H1 (cell line): ENCODE data around the gene RPN2. TPM values are rescaled to one million over a fixed set of nuclear protein-coding genes. Genes with fewer than 3 reads are reported as not detected.

Experiments used
- CTCF ChIA-PET: fragments of 300-600 bp; sonication (Branson Sonifier 250); formaldehyde crosslinking; loops from one replicate; lab custom pipeline; 2021; ENCODE audit not compliant: partially characterized antibody; lab: Charles Lee
- POLR2A ChIA-PET: fragments of 300-600 bp; sonication (Branson Sonifier 250); formaldehyde crosslinking; loops from one replicate; lab custom pipeline; 2021; ENCODE audit warnings: inconsistent platforms; ENCODE audit not compliant: partially characterized antibody; lab: Charles Lee
- DNase-seq, 2 experiments: peaks; one replicate each; pipeline versions ENCODE4 v3.0.0 to v3.0.0-alpha.2; 2010 to 2022; ENCODE audit warnings: low spot score in 2 of 2, low read depth in 1 of 2, mixed read lengths in 1 of 2
- FAIRE-seq: peaks from 2 replicates; lab custom pipeline; 2011; peaks lifted over from hg19 to GRCh38; lab: Jason Lieb, UNC
- H2AFZ ChIP-seq: 2 replicates; pipeline ENCODE4 v1.8.1; 2012; ENCODE audit warnings: low read length, inconsistent platforms
- H2AK5ac ChIP-seq: 2 replicates; pipeline ENCODE4 v1.6.1; 2013; ENCODE audit warnings: low read depth, low read length
- H2BK120ac ChIP-seq: replicated peaks from 2 replicates; pipeline ENCODE3; 2013; ENCODE audit warnings: low read depth, low read length, inconsistent platforms
- H2BK12ac ChIP-seq: 2 replicates; pipeline ENCODE4 v1.6.1; 2013; ENCODE audit warnings: low read depth, low read length
- H2BK15ac ChIP-seq: 2 replicates; pipeline ENCODE4 v1.6.1; 2013; ENCODE audit warnings: low read length
- H2BK20ac ChIP-seq: 2 replicates; pipeline ENCODE4 v1.6.1; 2013; ENCODE audit warnings: low read length
- H2BK5ac ChIP-seq: 2 replicates; pipeline ENCODE4 v1.6.1; 2013; ENCODE audit warnings: low read depth, low read length
- H3K14ac ChIP-seq: 2 replicates; pipeline ENCODE4 v1.6.1; 2013; ENCODE audit warnings: inconsistent platforms; ENCODE audit not compliant: insufficient read length
- H3K18ac ChIP-seq: 2 replicates; pipeline ENCODE4 v1.6.1; 2013; ENCODE audit warnings: low read length; ENCODE audit errors: extremely low read depth
- H3K23ac ChIP-seq: 2 replicates; pipeline ENCODE4 v1.6.1; 2013; ENCODE audit warnings: inconsistent platforms; ENCODE audit not compliant: insufficient read length
- H3K23me2 ChIP-seq: 2 replicates; pipeline ENCODE4 v1.6.1; 2013; ENCODE audit warnings: low read depth, low read length
- H3K27ac ChIP-seq: 2 replicates; pipeline ENCODE4 v1.6.1; 2011; ENCODE audit warnings: low read depth, low read length, inconsistent platforms
- H3K27me3 ChIP-seq, 4 experiments: replicated peaks in 1 of 4; 1 replicate in 1 of 4; 2 replicates in 3 of 4; pipeline versions ENCODE4 v1.6.1 to v1.8.1; 2011 to 2013; ENCODE audit warnings: low read length in 3 of 4, mild to moderate bottlenecking in 3 of 4, inconsistent platforms in 2 of 4, mixed read lengths in 2 of 4, moderate library complexity in 1 of 4; ENCODE audit not compliant: control insufficient read depth in 3 of 4, insufficient read depth in 3 of 4; ENCODE audit errors: extremely low read depth in 1 of 4
- H3K36me3 ChIP-seq, 4 experiments: 2 replicates each; pipeline versions ENCODE4 v1.6.1 to v1.8.1; 2011 to 2013; ENCODE audit warnings: mild to moderate bottlenecking in 4 of 4, low read length in 3 of 4, moderate library complexity in 2 of 4, control low read depth in 1 of 4, inconsistent platforms in 1 of 4; ENCODE audit not compliant: insufficient read depth in 4 of 4, control insufficient read depth in 2 of 4
- H3K4ac ChIP-seq: replicated peaks from 2 replicates; pipeline ENCODE3; 2013; ENCODE audit warnings: low read length, low read depth, mixed read lengths, inconsistent platforms; ENCODE audit not compliant: insufficient read length
- H3K4me1 ChIP-seq, 4 experiments: replicated peaks in 1 of 4; 1 replicate in 1 of 4; 2 replicates in 3 of 4; pipeline versions ENCODE4 v1.6.1 to v1.8.1; 2011 to 2013; ENCODE audit warnings: low read length in 3 of 4, inconsistent platforms in 2 of 4, mixed read lengths in 1 of 4; ENCODE audit not compliant: insufficient read depth in 4 of 4, control insufficient read depth in 3 of 4
- H3K4me2 ChIP-seq, 2 experiments: 2 replicates each; pipeline versions ENCODE4 v1.6.1 to v1.8.1; 2011 to 2013; ENCODE audit warnings: low read depth in 2 of 2, low read length in 2 of 2, control low read depth in 1 of 2, inconsistent platforms in 1 of 2, mild to moderate bottlenecking in 1 of 2; ENCODE audit not compliant: insufficient read depth in 1 of 2
- H3K4me3 ChIP-seq, 4 experiments: fragments of 200-600, 300-600 bp in 1 of 4; sonication (generic), shearing (Covaris generic), sonication (Bioruptor Twin) in 1 of 4; 2 replicates each; pipeline versions ENCODE4 v1.5.1 to v1.8.1; 2011 to 2016; ENCODE audit warnings: low read length in 4 of 4, low read depth in 3 of 4, control low read depth in 2 of 4, inconsistent platforms in 2 of 4, mild to moderate bottlenecking in 2 of 4, mixed read lengths in 1 of 4, moderate library complexity in 1 of 4; ENCODE audit not compliant: insufficient read depth in 2 of 4; ENCODE audit errors: extremely low read depth in 1 of 4
- H3K56ac ChIP-seq: replicated peaks from 2 replicates; pipeline ENCODE3; 2013; ENCODE audit warnings: low read depth, mild to moderate bottlenecking, mixed read lengths, low read length, inconsistent platforms; ENCODE audit not compliant: insufficient read length
- H3K79me1 ChIP-seq: 2 replicates; pipeline ENCODE4 v1.6.1; 2013; ENCODE audit warnings: low read depth, low read length, control low read depth
- H3K79me2 ChIP-seq, 2 experiments: 2 replicates each; pipeline versions ENCODE4 v1.6.1 to v1.8.1; 2012 to 2013; ENCODE audit warnings: low read length in 2 of 2, mild to moderate bottlenecking in 2 of 2, inconsistent platforms in 1 of 2; ENCODE audit not compliant: insufficient read depth in 2 of 2, control insufficient read depth in 1 of 2
- H3K9ac ChIP-seq, 4 experiments: replicated peaks in 1 of 4; 1 replicate in 1 of 4; 2 replicates in 3 of 4; pipeline versions ENCODE4 v1.6.1 to v1.8.1; 2011 to 2013; ENCODE audit warnings: low read depth in 3 of 4, low read length in 3 of 4, control low read depth in 2 of 4, mild to moderate bottlenecking in 2 of 4, moderate library complexity in 2 of 4, inconsistent platforms in 1 of 4; ENCODE audit errors: extremely low read depth in 1 of 4
- H3K9me3 ChIP-seq, 2 experiments: 2 replicates each; pipeline versions ENCODE4 v1.6.1 to v1.8.1; 2012 to 2013; ENCODE audit warnings: mild to moderate bottlenecking in 2 of 2, moderate library complexity in 2 of 2, control low read depth in 1 of 2, inconsistent platforms in 1 of 2, low read depth in 1 of 2, low read length in 1 of 2, mixed read lengths in 1 of 2; ENCODE audit not compliant: insufficient read depth in 2 of 2
- H4K20me1 ChIP-seq, 2 experiments: replicated peaks in 1 of 2; 2 replicates each; pipeline versions ENCODE3 to v1.8.1; 2011 to 2013; ENCODE audit warnings: inconsistent platforms in 2 of 2, low read length in 2 of 2, mild to moderate bottlenecking in 1 of 2; ENCODE audit not compliant: insufficient read depth in 2 of 2, control insufficient read depth in 1 of 2
- H4K5ac ChIP-seq: 2 replicates; pipeline ENCODE4 v1.6.1; 2013; ENCODE audit warnings: low read length, low read depth, mixed read lengths, inconsistent platforms; ENCODE audit not compliant: insufficient read length
- H4K8ac ChIP-seq: 2 replicates; pipeline ENCODE4 v1.8.0; 2013; ENCODE audit warnings: mild to moderate bottlenecking, moderate library complexity, low read length, inconsistent platforms; ENCODE audit not compliant: insufficient read depth; ENCODE audit errors: extremely low read depth
- H4K91ac ChIP-seq: replicated peaks from 2 replicates; pipeline ENCODE3; 2013; ENCODE audit warnings: low read length, mixed read lengths, inconsistent platforms; ENCODE audit not compliant: insufficient read length
- ATF3 ChIP-seq: IDR thresholded peaks from 2 replicates; pipeline ENCODE4 v1.6.1; 2011; ENCODE audit warnings: low read depth, mild to moderate bottlenecking, low read length; ENCODE audit not compliant: insufficient read depth
- CBX8 ChIP-seq: fragments of 300-800, 300-1000 bp; sonication (generic); IDR thresholded peaks from 2 replicates; pipeline ENCODE4 v1.7.1; 2016; ENCODE audit warnings: low read depth, low read length, borderline replicate concordance
- CTCF ChIP-seq, 3 experiments: IDR thresholded peaks; 1 replicate in 2 of 3; 2 replicates in 1 of 3; pipeline versions ENCODE4 v1.5.1 to v1.6.1; 2011; ENCODE audit warnings: low read length in 3 of 3, mild to moderate bottlenecking in 3 of 3, inconsistent platforms in 2 of 3, low read depth in 1 of 3, moderate library complexity in 1 of 3; ENCODE audit not compliant: insufficient read depth in 1 of 3; ENCODE audit errors: control extremely low read depth in 1 of 3
- FOSL1 ChIP-seq: IDR thresholded peaks from 2 replicates; pipeline ENCODE4 v1.6.1; 2011; ENCODE audit warnings: mild to moderate bottlenecking, low read depth, low read length, moderate library complexity; ENCODE audit not compliant: insufficient read depth
- POLR2A ChIP-seq, 2 experiments: IDR thresholded peaks; 1 replicate in 1 of 2; 2 replicates in 1 of 2; pipeline ENCODE4 v1.6.1; 2011; ENCODE audit warnings: low read depth in 2 of 2, low read length in 2 of 2, mild to moderate bottlenecking in 2 of 2; ENCODE audit errors: control extremely low read depth in 1 of 2
- POU5F1 ChIP-seq: IDR thresholded peaks from 2 replicates; pipeline ENCODE4 v1.6.1; 2011; ENCODE audit warnings: low read depth, mild to moderate bottlenecking, low read length, moderate library complexity
- SP1 ChIP-seq: IDR thresholded peaks from 2 replicates; pipeline ENCODE4 v1.6.1; 2011; ENCODE audit warnings: low read depth, low read length
- WGBS, 2 experiments: shearing (Covaris generic) in 1 of 2; methylation state at CpG; one replicate each; pipeline versions ENCODE4 v1.1.6 to v1.1.7; 2013 to 2015; ENCODE audit warnings: low lambda C conversion rate in 2 of 2, mixed read lengths in 2 of 2, inconsistent platforms in 1 of 2, low coverage in 1 of 2, missing lambda C conversion rate in 1 of 2; ENCODE audit not compliant: insufficient replicate concordance in 2 of 2, insufficient coverage in 1 of 2, insufficient read length in 1 of 2; ENCODE audit errors: extremely low coverage in 1 of 2, missing lambda C conversion rate in 1 of 2; 5-methylcytosine and 5-hydroxymethylcytosine counted together
- polyA plus RNA-seq, 7 experiments: library from polyadenylated mRNA; depleted of rRNA in 3 of 7; stranded (reverse) in 5 of 7; unstranded in 2 of 7; fragments of >200 nt in 5 of 7; fragments of 200-250 nt in 2 of 7; gene quantifications; 1 replicate in 5 of 7; 2 replicates in 1 of 7; 4 replicates in 1 of 7; pipeline versions ENCODE4 v1.2.1 to v1.2.3, GENCODE V29; 2011 to 2013; ENCODE audit warnings: missing spikeins in 2 of 7, mixed read lengths in 2 of 7
- total RNA-seq: library from RNA; stranded (reverse); fragmentation: NEBNext Ultra II Directional; extraction: Animal tissue kit (Norgen Biotek cat#: 25700); gene quantifications from 2 replicates; pipeline ENCODE4 v1.2.1, GENCODE V29; 2021

RPN2 gene
- total and polyA plus RNA-seq, 2 of the 8 experiments (the other 6 are each of a cell fraction or from before 2014, with no cell fraction given), result 236 to 379 TPM

GRCh38 chr20:37193226-37193625 lies 14.1 kb downstream of the RPN2 start:
- Histone ChIP-seq H3K56ac (no peak overlapping the region), H3K27me3 (no peaks in the 10 kb centered on the region), H2BK20ac (no peak overlapping the region), H4K8ac (no peak overlapping the region), H2BK12ac (no peak overlapping the region), H3K9me3 (no peaks in the 10 kb centered on the region), H3K79me1 (peaks cover 17% of the 10 kb centered on the region), H3K4me1 (no peaks in the 10 kb centered on the region), H3K36me3 (peaks cover 0 to 36% (median 4%) of the 10 kb centered on the region in 4 experiments; a peak in 3 of 8 replicates), H3K27ac (no peak overlapping the region), H2BK15ac (no peak overlapping the region), H2BK120ac (no peak overlapping the region), H3K23me2 (no peaks in the 10 kb centered on the region), H2BK5ac (no peak overlapping the region), H2AFZ (no peak overlapping the region), H4K91ac (no peak overlapping the region), H4K20me1 (peaks cover 12 to 26% of the 10 kb centered on the region in 2 experiments), H3K4ac (no peak overlapping the region), H3K18ac (no peak overlapping the region), H4K5ac (no peak overlapping the region), H3K79me2 (peaks cover 18 to 93% of the 10 kb centered on the region in 2 experiments), H3K4me2 (no peak overlapping the region; a peak in 1 of 4 replicates), H2AK5ac (no peak overlapping the region), H3K23ac (no peak overlapping the region), H3K14ac (no peak overlapping the region), H3K9ac (no peak overlapping the region), H3K4me3 (no peak overlapping the region)
- no peak for FAIRE-seq
- no peak for TF ChIP-seq SP1
- TF ChIP-seq ATF3, result no peak
- TF ChIP-seq POU5F1, result no peak
- no peak for TF ChIP-seq POLR2A (IDR thresholded peaks at IDR 0.05; ENCODE audit: control extremely low read depth in 1 of 2, low read depth in 2 of 2, low read length in 2 of 2)
- no peak for TF ChIP-seq CTCF (IDR thresholded peaks at IDR 0.05; ENCODE audit: control extremely low read depth in 1 of 3, insufficient read depth in 1 of 3, low read depth in 1 of 3, low read length in 3 of 3)
- TF ChIP-seq FOSL1, result no peak
- TF ChIP-seq CBX8, result no peak
- CTCF ChIA-PET, result interaction anchor here (0.6 to 2.8 kb wide), 13 partner anchors 9 to 1075 kb away, joined by 3 to 21 read pairs (median 4); partner anchors contain the start of genes MROH8 and RPN2
- WGBS, 2 experiments, result 87% methylated on average over 3 of the region's 3 CpGs; no CpG with 5 or more reads in 1 of the 2 experiments
- POLR2A ChIA-PET, result interaction anchor here (5.8 kb wide), 1 partner anchor 15 kb away, joined by 57 read pairs; the partner anchor contains the start of genes MROH8 and RPN2
- DNase-seq, result no peak
